HG03103 (cell line): ENCODE measurements around the gene CHST8.

Source experiments
- ATAC-seq: cut with Tn5 transposase; IDR thresholded peaks from one replicate; pipeline ENCODE4 v1.9.1; 2021; ENCODE audit warnings: low read depth; ENCODE audit not compliant: unreplicated experiment

CHST8 gene

DNA sequence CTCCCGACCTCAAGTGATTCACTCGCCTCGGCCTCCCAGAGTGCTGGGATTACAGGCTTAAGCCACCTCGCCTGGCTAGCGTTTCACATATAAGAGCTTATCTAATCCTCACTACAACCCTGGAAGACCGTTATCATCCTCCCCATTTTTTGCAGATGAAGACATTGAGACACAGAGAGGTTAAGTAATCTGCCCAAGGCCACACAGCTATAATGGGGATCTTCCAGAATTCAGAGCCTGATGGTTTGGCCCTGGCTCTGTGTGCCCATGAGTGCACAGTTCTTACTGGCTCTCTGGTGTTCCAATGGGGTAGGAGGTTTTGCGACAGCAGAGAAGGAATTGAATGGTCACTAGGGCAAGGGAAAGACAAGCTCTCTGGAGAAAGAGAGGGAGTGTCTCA is 158.1 kb downstream of the CHST8 start:
- no peak for ATAC-seq

DNA sequence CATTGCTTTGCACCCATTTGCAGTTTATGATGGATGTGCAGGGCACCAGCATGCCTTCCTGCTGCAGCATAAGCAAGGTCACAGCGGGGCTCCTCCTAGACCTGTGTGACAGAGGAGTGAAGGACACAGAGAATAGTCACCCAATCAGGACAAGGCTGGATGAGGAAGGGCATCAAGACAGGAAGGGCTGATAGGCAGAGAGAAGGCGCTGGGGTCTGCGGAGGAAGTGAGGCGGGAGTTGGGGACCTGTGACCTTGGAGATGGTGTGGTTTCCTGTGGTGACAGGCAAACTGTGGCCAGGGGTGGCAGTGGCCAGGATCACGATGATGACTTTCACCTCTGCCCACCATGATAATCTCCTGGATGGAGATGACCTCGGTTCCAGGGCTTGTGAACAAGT is 158.5 kb downstream of the CHST8 start:
- no peak for ATAC-seq

DNA sequence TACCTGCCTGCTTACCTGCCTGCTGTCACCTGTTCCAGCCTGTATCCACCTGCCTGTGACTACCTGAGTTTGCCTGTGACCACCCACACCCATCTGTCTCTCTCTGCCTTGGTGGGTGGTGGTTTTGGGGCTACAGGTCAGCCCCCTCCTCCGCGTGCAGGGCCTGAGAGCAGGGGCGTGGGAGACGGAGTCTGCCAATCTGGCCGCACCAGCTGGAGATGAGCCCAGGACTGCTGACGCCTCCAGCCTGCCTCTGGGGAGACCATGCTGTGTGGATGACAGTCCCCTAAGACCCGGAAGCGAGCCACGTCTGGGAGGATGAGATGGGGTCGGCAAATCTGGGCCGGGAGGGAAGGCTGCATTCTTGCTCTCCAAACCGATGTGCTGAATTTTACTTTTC is 159.0 kb downstream of the CHST8 start:
- no peak for ATAC-seq

DNA sequence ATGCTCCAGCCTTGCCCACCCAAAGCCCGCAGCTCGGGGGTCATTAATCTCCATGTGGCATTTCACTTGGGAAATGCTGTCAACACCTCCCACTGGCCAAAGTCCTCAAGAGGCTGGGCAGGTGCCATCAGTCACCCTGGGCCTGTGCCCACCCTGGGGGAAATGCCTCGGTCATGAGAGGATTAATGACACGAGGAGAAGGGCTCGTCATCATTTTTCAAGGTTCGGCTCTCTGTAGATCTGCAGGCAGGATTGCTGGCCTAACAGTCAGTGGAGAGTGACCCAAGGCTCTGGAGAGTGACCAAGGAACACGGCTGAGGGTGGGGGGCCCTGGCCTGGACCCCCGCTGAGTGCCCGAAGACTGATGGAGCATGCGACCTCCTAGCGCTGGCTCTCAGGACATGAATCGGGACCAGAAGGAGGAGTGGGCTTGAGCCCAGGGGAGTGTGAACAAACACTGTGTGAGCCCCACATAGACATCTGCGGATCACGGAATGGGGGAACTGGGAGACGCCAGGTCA is 159.7 kb downstream of the CHST8 start:
- ATAC-seq = no peak

DNA sequence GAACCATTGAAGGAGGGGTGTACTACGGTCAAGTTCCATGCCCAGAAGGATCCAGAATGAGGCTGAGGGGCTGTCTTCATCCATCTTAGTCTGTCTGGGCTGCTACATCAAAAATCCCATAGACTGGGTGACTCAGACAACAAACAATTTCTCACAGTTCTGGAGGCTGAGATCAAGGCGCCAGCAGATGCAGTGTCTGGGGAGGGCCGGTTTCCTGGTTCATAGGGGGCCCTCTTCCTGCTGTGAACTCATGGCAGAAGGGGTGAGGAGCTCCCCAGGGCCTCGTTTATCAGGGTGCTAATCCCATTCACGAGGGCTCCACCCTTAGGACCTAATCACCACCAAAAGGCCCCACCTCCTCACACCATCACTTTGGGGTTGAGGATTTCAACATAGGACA is 160.2 kb downstream of the CHST8 start:
- ATAC-seq = no peak

DNA sequence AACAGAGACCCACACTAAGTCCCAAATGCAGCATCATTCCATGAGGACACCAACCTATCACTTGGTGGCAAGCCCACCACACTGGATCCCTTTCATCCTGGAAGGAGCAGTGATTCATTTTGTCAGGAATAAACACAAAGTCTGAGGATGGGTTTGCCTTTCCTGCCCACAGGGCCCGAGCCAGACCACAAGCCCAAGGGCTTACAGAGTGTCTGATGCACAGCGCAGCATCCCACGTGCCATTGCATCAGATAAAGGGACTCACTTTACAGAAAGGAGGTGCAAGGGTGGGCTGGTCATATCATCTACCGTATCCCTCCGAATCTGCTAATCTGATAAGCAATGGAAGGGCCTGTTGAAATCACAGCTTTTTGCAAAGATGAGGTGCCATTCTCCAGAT is 162.7 kb downstream of the CHST8 start:
- no peak for ATAC-seq

DNA sequence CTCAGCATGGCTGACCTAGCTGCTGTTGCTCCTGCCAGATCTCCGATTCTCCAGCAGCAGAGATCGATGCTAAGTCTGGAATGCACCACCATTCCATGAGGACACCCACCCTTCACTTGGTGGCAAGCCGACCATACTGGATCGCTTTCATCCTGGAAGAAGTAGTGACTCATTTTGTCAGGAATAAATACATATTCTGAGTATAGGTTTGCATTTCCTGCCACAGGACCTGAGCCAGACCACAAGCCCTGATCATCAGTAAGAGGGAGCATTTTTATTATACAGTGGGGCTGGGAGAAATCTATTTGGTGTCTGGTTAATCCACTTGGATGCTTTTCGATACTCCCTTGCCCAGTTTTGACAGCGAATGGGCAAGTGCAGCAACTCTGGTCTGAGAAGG is 164.0 kb downstream of the CHST8 start:
- no peak for ATAC-seq

DNA sequence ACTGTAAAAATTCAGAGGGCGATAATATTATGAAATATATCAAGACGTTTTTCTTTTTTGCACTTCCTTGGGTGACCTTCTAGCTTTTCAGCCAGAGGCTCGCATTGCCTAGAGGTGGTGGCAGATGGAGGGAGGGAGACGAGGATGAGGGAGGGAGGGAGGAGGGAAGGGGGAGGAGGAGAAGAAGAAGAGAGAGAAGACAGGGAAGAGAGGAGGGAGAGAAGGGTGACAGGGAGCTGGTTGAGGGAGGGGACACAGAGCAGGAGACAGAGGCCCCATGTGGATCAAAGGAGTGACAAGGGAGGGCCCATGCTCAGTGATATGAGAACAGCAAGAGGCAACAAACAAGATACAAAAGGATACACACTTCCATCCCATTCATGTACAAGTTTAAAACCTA is 166.9 kb downstream of the CHST8 start:
- ATAC-seq = no peak

DNA sequence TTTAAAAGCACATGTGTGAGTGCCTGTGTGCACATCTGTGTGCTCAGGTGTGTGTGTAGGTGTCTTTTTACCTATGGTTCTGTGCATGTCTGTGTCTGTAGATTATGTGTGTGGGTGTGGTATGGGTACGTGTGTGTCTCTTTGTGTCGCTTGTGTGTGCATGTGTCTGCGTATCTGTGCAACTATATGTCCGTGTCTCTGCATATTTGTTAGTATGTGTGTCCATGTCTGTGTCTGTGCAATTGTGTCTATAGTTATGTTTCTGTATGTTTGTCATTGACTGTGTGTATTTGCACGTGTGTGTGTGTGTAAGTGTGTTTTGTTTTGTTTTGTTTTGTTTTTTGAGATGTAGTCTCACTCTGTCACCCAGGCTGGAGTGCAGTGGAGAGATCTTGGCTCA is 167.6 kb downstream of the CHST8 start:
- no peak for ATAC-seq

DNA sequence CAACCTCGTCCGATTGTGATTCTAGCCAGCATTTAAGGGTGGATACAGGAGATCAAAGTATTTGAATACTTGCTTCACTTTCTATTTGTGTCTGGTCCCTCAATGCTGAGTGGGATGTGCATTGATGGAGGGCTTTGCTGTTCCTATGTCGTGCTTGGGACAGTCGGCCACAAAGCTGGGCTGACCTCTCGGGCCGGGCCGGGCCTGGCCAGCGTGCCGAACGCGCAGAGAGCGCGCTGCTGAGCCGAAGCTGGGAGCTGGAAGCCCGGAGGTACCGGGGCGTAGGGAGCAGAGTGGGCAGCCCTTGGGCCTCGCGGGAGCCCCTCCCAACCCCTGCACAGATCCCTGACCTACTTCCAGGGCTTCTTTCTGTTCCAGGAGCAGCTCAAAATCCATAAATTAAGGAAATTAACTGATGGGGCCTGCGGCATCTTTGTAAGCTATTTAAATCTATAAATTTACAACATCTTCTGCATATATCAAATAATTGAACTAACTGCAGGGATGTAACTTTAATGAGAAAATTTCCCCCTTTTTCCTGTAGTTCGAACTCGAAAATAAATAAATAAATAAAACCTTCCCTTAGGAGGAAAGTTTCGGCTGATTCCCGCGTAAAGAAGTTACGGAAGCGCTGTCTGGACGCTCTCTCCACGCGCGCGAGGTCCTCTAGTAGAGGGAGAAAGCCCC is 173.1 kb downstream of the CHST8 start:
- no peak for ATAC-seq

DNA sequence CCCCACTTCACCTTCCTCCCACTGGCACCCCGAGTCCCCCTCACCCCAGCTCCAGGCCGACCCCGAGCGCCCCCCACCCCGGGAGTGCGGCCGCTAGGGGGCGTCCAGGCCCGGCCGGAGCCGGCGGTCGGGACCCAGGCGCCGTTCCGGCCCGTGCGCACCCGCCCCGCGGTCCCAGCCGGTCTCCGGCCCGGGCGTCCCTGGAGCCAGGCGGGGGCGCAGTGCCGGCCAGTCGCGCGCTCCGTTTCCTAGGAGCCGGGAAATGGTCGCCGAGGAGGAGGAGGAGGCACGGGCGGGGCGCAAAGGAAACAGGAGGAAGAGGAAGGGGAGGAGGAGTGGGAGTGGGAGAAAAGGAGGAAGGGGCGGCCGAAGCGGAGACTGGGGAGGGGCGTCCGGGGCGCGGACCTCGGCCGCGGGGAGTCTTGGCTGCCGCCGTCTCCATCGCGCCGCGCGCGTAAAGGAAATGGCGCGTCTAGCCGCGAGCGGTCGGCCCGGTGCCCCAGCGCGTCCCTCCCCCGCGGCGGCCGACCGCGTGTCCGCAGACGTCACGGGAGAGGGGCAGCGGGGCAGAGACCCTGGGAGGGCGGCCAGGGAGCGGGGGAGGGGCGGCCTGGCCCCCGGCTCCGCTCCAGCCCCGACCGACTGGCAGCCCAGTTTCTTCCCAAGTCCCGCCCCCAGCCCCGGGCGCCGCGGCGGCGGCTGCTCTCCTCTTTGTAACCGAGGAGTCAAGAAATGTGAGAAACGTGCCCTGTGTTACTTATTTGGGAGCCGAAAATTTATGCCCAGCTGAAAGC is 173.8 kb downstream of the CHST8 start:
- ATAC-seq = no peak

DNA sequence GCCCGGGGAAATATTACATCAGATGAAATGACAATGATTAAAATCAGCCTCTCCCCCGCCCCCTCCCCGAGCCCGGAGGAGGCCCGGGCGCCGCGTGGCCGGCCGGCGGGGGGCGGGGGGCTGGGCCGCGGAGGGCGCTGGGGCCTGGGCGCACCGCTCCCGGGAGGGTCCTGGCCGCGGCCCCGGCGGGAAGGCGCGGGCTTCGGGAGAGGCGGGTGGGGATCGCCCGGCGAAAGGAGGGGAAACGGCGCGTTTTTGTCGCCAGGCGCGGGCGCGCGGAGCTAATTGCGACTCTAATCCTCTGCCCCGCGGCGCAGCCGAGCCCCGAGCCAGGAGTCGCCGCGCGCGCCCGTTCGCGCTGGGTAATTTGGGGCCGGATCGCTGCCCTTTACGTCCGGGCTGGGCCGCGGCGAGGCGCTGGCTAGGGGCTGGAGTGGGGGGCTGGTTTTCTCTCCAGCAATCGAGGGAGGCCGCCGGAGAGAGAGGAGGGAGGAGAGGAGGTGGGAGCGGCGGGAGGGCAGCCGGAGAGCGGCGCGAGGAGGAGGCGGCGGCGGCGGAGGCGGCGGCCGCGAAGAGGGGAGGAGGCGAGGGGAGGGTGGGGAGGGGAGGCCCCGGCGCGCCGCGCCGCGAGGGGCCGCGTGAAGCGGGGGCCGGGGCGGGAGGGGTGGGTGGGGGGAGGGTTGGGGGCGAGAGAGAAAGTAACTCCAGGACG is 174.6 kb downstream of the CHST8 start, which contains the start of gene KCTD15:
KCTD15 (plus strand) TSS at position 707 of the 712 bp plus-strand sequence. CDS start 3,585 bp downstream, outside the sequence.
- ATAC-seq = no peak

DNA sequence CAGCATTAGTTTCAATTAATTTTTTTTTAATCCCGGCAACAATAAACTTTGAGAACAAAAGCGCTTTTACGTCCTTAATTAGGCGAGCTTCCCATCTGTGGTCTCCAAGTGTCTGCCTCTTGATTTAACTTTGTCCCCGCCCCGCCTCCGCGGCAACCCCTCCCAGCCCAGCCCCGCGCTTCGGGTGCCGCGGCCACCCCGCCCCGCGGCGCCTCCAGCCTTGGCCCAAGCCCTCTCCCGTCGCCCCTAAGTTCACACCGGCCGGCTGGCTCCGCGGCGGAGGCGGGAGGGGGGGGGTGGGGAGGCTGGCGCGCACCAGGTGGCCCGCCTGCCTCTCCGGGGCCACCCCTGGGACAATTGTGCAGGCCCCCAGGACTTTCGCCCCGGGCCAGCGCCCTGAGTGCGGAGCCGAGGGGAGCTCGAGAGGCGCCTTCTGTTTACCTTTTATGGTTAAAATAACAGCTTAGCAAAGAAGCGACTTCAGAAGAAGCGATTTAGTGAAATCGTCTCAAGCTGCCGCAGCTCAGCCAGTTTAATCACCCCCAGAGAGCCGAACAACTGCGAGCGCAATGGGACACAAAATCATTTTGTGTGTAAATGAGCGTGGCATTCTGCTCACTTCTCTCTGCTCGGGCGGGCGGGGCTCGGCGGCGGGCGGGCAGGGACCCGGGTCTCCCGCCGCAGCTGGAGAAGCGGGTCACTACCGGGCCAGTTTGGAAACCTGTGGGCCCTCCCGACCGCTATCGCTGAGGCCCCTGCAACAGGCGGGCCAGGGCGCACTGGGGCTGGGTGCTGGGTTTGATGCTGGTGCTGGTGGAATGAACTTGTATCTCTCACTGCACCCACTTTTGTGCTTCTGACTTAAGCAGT is 176.3 kb downstream of the CHST8 start:
- no peak for ATAC-seq

DNA sequence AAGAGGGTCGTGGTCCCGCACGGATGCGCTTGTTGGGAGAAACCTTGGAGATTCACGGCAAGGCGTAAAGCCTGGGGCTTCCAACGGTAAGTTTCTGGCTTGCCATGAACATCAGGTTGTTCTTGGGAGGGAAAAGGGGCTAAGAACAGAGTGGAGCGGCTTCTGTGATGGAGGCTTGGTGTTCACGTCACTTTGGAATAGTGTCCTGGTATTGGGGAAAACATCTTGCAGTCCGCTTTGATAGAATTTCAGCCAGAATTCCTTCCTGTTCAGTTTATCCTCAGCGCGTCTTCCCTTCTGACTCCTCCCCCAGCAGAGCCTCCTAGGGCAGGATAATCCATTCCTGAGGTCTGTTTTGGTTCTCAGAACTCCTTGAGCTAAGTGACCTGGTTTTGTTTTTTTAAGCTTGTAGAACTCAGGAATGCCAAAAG is 176.9 kb downstream of the CHST8 start:
- ATAC-seq = no peak

DNA sequence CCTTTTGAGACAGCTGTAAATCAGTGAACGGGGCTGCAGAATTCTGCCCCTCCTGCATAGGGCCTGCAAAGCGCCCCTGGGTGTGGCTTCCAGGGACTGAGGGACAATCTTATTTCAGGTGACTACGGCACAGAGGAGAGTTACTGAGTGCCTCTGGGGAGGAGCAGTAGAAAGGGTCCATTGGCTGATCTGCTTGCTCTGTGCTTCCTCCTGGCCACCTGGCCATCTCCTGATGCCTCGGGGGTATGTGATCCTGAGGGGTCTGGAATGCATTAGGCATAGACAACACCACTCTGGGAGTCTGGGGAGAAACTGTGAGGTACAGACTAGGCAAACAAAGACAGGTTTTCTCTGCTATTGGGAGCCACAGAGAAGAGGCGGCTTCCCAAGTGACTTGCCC is 177.7 kb downstream of the CHST8 start:
- no peak for ATAC-seq

DNA sequence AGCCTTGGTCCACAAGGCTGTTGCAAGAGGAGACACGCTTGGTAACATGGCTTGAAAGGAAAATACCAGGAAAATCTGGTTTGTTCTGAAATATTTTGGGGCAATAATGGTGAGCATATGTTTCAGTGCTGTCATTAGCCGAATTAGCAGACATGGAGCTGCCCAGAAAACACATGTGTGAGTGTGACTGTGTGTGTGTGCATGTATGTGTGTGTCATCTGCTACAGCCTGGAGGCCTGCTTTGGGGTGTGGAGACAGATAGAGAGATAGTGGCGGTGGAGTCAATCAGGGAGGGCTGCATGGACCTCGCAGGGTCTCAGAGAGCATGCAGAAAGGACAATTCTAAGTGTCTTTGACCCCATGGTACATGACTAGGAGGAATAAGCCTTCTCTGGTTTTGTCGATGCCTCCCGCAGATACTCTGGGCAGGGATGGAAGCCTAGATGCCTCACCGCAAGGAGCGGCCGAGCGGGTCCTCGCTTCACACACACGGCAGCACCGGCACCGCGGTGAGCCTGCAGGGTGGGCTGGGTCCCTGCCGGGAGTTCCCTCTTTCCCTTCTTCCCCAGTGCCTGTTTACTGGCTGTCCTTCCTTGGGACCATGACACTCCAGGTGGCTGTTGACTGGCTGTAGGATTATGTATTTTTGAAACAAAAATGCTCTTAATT is 178.4 kb downstream of the CHST8 start:
- ATAC-seq = no peak

DNA sequence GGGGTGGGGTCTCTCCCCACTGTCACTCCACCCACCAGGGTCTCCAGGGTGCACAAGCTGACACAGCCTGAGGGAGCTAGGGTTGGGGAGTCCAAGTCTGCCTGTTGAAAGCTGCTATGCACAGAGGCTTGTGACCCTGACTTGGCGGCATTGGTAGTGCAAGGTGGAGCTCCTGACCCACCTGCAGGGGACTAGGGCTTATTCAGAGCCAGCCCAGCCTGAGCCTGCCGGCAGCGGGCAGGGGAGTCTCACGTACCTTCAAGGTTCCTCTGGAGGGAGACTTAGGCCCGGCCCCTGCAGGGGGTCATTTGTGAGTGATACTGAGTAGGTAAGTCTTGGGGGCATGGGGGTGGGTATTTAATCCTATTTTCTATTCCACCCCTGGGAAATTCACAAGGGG is 179.7 kb downstream of the CHST8 start:
- no peak for ATAC-seq

DNA sequence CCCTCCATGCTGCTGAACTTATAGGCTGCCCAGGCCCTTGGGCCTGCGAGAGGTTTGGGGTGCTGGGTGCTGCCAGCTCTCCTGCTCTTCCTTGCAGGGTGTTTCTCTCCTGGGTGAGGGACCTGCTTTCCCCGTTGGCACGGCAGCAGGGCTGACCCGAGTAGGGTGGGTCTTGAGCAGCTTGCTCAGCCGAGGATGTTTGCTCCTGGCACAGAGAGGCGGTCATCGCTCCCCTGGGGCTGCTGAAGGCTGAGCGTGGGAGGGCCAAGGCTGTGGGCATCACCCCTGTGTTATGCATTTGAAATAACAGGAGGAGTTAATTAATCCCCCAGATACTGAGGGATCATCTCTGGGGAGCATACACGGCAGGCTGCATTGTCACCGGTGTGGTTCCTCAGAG is 180.2 kb downstream of the CHST8 start:
- no peak for ATAC-seq

DNA sequence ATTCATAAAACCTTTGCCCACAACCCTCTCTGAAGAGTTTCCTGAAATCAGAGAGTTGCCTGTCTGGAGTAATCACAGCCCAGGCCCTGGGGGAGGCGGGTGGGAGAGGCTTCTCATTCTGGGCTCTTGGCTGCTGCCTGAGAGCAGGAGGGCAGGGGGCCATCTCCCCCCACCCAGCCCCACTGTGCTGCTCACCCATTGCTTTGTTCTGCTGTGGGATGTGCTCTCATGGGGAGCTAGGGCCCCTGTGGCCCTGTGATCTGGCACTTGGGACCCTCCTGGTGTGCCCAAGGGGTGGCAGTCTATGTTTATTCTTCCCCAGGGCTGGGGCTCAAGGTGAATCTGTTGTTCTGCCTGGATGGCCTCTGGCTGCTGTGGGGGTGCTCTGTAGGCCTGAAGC is 181.0 kb downstream of the CHST8 start:
- ATAC-seq = no peak

DNA sequence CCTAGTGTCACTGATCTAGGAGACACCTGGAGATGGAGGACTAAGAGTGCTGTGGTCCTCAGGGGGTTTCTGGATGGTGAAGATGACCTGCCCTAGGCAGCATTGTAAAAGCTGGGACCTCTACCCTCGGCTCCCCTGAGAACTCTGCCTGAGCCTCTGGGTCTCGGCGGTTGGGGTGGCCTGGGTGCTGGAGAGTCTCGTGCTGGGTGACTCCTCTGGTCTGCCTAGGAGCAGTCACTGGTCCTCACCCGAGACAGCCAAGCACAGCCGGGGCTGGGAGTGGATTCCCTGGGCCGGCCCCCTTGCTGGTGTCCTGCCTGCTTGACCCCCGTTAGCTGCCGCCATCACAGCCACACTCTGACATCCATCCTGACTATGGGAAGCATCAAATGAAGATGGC is 181.6 kb downstream of the CHST8 start:
- no peak for ATAC-seq
